HK-2 (cell line): ENCODE measurements around the gene ZNF79.
"Not testable (repeated sequence)": the region's sequence is repeated elsewhere in the genome, so short reads cannot be mapped to it uniquely, and the experiment has no call there.

Experiments
- DNase-seq: peaks from one replicate; pipeline ENCODE4 v3.0.0-alpha.2; 2018; ENCODE audit not compliant: unreplicated experiment

Gene ZNF79

GRCh38 chr9:127455324-127455992 is 31.3 kb downstream of the ZNF79 start:
- no peak for DNase-seq

GRCh38 chr9:127457191-127457878 is 33.2 kb downstream of the ZNF79 start:
- DNase-seq, result no peak

GRCh38 chr9:127458921-127459320 is 34.7 kb downstream of the ZNF79 start:
- DNase-seq, result no peak

GRCh38 chr9:127463382-127463781 is 39.2 kb downstream of the ZNF79 start:
- DNase-seq, result no peak

- no peak for DNase-seq
Measured at GRCh38 chr9:127463911-127464310, 39.7 kb downstream of the ZNF79 start.

GRCh38 chr9:127466407-127466917 is 42.3 kb downstream of the ZNF79 start:
- not testable (repeated sequence) for DNase-seq

- DNase-seq, result no peak
Measured at GRCh38 chr9:127467621-127468020, 43.4 kb downstream of the ZNF79 start.

GRCh38 chr9:127470662-127471061 is 46.5 kb downstream of the ZNF79 start:
- no peak for DNase-seq

- no peak for DNase-seq
Measured at GRCh38 chr9:127473501-127473900, 49.3 kb downstream of the ZNF79 start.

- no peak for DNase-seq
Measured at GRCh38 chr9:127473932-127474331, 49.8 kb downstream of the ZNF79 start.

GRCh38 chr9:127474592-127474991 is 50.4 kb downstream of the ZNF79 start:
- no peak for DNase-seq

- DNase-seq, result no peak
Measured at GRCh38 chr9:127479507-127480081, 55.4 kb downstream of the ZNF79 start.

- no peak for DNase-seq
Measured at GRCh38 chr9:127482662-127483061, 58.5 kb downstream of the ZNF79 start.

GRCh38 chr9:127485995-127486394 is 61.8 kb downstream of the ZNF79 start:
- no peak for DNase-seq

- DNase-seq, result no peak
Measured at GRCh38 chr9:127488946-127489345, 64.8 kb downstream of the ZNF79 start.

- DNase-seq, result no peak
Measured at GRCh38 chr9:127489471-127490115, 65.4 kb downstream of the ZNF79 start.

- no peak for DNase-seq
Measured at GRCh38 chr9:127490535-127491230, 66.5 kb downstream of the ZNF79 start.

GRCh38 chr9:127491516-127491915 is 67.3 kb downstream of the ZNF79 start:
- DNase-seq, result no peak

- DNase-seq, result no peak
Measured at GRCh38 chr9:127492616-127493015, 68.4 kb downstream of the ZNF79 start.

- no peak for DNase-seq
Measured at GRCh38 chr9:127493592-127494303, 69.6 kb downstream of the ZNF79 start.

GRCh38 chr9:127494304-127494702 is 70.1 kb downstream of the ZNF79 start:
- DNase-seq, result no peak
